DND-41 (cell line): ENCODE data around the gene GET4.

Experiments
- CTCF ChIP-seq: IDR thresholded peaks from 2 replicates; pipeline ENCODE4 v1.5.1; 2012; ENCODE audit warnings: borderline replicate concordance, low read length, moderate library complexity, mild to moderate bottlenecking; ENCODE audit not compliant: poor library complexity, severe bottlenecking; ENCODE audit errors: extremely low read depth
- EZH2 ChIP-seq: IDR thresholded peaks from 3 replicates; pipeline ENCODE4 v1.6.1; 2012; ENCODE audit warnings: borderline replicate concordance, low read depth, mild to moderate bottlenecking, moderate library complexity, low read length, inconsistent platforms; ENCODE audit not compliant: severe bottlenecking

GRCh38 chr7:904847-905246, 28.5 kb downstream of the GET4 start:
- TF ChIP-seq CTCF (no peak), EZH2 (no peak)
